ELR (cell line): Measurements from ENCODE around the gene FMNL2.

Source experiments
- DNase-seq: peaks from one replicate; pipeline ENCODE4 v3.0.0-alpha.2; 2015; ENCODE audit warnings: low read depth

The FMNL2 gene

DNA sequence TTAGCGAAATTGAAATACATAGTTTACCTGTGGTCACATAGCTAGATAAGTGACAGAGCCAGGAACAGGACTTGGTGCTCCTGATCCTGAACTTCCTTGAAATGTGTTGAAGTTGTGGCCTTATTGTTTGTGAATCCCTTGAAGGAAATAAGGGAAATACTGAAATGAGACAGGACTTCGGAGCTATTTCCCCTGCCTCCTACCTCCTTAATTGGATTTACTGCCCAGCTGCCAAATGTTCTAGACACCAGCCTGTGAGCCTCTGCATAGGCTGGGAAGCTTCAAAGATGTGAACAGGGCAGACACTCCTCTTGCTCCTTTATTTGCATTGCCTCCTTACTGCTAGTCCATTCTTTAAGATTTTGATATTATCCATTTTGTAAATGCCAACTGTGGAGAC is 247.1 kb downstream of the FMNL2 start:
- no peak for DNase-seq

GRCh38 chr2:152583512-152584229 is 248.7 kb downstream of the FMNL2 start:
- no peak for DNase-seq

DNA sequence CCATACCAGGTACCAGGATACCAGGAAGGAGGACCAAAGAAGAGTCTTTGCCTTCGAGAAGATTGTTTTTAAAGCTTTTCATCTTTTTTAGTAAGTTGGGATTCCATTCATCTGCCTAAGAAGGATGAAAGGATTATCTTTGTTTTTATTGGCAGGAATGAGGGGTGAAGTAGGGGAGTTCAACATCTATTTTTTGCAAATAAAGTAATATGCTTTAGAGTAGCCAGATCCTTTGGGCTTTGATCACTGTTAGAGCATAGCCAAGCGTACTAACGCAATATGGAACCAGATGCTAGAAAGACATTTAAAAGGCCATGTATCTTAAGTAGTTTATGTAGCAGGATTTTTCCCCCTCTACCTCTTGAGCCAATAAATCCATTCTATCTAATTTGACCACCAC is 249.3 kb downstream of the FMNL2 start:
- DNase-seq = no peak

DNA sequence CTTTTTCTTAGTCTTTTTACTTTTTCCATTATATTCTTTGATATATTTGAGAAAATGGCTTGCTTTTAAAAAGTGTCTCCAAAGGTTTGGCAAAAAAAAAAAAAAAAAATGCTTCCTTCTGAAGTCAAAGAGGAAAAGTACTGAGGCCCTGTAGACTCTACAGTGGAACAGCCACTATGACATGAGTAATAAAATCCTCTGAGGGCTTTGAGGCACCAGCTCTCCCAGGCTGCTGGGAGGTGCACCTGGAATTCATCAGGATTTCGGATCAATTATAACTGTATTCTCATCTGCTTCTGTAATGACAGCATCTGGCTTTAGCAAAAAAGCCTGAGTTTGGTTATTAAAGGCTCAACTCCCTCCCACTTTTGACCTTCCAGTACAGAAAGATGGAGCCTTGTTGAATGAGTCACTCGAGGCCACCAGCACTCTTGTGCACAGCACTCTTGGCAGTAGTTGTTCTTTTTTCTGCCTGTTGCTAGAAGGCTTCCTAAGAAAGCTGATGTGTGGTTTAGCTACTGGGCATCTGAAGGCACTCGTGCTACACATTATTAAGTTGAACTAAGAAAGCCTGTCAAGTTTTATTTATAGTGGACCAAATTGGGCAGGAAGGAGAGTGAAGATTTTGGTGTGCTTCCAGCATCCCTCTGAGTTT is 251.0 kb downstream of the FMNL2 start:
- peak; percentile 84 for DNase-seq

DNA sequence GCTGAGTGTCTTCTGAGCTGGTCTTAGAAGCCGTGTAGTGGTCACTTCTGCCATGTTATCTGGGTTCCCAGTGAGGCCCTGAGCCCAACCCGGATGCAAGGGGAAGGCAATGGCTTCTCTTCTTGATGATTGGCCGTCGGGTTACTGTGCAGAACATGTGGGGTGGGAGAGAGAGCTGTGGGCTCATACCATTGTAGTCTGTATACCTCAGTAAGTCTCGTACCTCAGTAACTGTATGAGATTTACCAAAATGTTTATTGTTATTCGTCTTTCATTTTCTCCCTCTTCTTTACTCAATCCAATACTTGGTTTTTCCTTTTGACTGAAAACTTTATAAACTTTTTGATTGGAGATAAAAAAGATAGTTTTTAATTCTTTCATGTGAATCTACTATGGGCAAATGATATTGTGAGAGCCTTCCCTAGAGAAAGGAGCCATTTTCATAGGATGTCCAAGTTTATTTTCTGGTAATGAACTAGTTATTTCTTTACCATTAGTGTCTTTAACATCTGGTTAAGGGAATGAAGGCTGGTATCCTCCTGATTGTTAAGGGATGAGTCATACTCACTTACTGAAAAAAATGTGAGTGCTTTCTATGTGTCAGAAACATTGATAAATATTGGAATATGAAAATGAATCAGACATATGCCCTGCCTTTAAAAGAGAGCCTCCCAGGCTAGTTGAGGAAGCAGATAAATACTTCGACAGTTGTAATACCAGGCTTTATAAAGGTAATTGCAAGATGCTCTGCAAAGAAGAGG is 252.4 kb downstream of the FMNL2 start:
- DNase-seq = peak; percentile 85

DNA sequence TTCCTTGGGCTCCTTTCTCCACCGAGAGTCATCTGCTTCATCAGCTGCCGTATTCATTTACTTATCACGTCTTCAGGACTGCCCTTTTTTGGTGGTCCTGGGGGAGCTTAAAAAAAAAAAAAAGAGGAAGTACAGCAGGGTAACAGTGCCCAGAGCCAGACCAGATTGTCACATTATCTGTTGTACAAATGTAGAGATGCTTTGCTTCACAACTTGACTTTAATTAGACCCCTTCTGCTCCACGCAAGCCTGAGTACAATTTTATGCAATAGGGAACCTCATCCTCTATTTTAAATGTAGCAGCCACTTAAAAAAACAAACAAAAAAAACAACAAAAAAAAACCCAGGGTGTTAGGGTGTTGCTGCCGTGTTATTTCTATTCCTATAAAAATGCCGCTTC is 254.0 kb downstream of the FMNL2 start:
- DNase-seq = no peak

- DNase-seq = no peak
Observed at GRCh38 chr2:152594022-152594766, 259.2 kb downstream of the FMNL2 start.

DNA sequence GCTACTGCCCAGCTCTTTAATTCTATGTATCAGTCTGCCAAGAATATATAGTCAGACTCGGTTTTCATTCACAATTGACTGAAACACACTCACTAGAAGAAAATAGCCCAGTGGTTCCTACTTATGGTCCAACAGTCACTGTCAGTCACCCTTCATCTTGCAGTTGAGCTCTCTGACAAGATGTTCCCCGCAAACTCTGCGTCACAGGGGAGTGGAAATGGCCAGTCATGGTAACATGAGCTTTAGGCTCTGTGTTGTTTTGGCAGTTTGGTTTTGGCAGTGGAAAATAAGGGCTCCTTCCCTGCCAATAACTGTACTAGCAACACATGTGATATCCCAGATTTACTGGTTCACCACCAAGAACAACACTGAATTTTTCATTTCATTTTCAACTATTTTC is 259.8 kb downstream of the FMNL2 start:
- DNase-seq = no peak

- peak; percentile 74 for DNase-seq
Observed at GRCh38 chr2:152598975-152599759, 264.2 kb downstream of the FMNL2 start.

DNA sequence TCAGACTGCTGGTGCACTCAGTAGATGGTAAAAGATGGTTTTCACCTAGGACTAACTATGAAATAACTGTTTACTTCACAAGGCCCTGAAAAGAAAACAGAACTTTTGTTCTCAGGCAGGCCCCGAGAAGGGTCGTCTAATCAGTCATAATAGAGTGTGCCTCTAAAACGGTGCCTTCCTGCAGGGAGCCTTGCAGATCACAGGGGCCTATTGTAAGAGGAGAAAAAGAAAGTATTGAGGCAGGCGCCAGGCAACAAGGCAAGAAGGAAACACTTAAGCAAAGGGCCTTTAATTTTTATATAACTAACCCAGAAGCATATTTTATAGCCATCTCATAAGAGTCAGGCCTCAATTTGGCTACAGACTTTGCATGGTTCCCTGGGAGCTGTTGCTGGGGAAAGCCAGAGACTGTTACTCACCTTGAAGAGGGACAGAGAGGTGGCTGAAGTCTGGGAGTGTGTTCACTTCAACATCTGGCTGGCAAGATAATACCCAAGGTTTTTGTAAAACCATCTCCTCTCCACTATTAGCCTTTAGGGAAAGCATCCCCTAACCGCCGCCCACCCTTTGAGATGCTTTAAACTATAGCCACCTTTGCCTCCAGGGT is 265.2 kb downstream of the FMNL2 start:
- no peak for DNase-seq

DNA sequence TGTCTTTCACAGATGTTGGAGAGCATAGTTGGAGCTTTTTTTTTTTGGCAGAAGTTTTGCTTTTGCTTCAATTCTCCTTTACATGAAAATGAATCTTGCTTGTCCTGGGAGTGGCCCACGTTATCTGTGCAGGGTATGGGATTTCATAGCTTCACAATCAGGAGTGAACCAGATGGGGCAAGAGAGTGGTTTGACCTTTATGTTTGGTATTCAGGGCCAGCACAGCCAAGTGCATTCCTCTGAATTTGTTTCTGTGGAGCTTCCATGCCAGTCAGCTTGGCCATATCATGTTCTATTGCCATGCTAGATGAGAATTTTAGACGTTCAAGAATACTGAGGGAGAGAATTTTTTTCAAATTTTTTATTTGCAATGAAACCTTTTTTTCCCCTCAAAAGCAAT is 265.7 kb downstream of the FMNL2 start:
- DNase-seq = no peak

DNA sequence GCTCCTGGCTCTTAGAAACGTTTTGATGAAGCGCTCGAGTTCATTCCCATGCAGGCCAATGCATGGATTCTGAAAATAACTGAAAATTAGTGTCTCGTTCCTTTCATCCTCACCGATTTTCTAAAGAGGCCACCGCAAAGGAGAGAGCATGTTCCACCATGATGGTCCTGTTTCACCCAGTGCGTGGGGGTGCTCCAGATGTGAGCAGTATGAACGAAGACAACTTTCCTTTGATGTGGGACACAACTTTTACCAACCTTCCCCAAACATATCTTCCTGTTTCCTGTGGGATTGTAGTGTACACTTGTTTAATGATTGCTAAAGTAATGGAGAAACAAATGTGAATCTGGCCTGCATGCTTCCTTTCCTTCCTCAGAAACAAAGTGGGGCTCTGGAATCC is 267.8 kb downstream of the FMNL2 start:
- no peak for DNase-seq

- no peak for DNase-seq
Observed at GRCh38 chr2:152603166-152603565, 268.2 kb downstream of the FMNL2 start.

- DNase-seq = no peak
Observed at GRCh38 chr2:152606081-152606480, 271.1 kb downstream of the FMNL2 start.

GRCh38 chr2:152606941-152607340 is 272.0 kb downstream of the FMNL2 start:
- no peak for DNase-seq

GRCh38 chr2:152607793-152608300 is 272.9 kb downstream of the FMNL2 start:
- no peak for DNase-seq

DNA sequence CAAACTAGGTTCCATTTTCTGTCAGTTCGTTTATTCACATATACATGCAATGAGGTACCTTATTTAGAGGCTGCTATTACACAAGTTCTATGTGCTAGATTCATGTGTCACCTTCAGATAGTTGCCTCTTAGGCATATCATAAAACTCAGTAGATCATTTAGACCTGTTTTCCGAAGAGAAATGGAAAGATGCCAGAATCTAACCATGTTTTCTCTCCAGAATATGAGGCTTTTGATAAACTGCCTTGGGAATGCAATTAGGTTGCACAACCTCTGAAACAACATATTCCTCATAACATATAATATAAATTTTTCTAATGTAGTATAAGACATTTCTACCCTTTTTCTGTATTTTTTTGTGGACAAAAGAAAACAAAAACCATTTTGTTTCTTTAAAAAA is 274.2 kb downstream of the FMNL2 start:
- no peak for DNase-seq

DNA sequence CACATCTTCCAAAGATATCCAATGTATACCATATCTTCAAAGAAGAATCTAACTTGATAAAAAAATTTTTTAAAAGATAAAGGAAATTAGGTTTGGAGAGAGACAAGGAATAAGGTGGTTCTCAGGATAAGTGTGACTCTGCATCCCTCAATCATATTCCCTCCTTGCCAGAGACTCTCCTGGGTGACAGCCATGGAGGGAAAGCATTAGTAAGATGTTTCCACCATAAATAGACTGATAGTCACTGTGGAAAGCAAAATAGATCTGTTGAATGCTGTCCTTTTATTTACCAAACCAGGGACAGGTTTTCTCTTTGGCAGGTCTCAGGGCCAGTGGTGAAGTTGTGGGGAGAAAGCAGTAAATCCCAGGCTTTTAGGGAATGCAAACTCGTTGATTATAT is 274.7 kb downstream of the FMNL2 start:
- no peak for DNase-seq

DNA sequence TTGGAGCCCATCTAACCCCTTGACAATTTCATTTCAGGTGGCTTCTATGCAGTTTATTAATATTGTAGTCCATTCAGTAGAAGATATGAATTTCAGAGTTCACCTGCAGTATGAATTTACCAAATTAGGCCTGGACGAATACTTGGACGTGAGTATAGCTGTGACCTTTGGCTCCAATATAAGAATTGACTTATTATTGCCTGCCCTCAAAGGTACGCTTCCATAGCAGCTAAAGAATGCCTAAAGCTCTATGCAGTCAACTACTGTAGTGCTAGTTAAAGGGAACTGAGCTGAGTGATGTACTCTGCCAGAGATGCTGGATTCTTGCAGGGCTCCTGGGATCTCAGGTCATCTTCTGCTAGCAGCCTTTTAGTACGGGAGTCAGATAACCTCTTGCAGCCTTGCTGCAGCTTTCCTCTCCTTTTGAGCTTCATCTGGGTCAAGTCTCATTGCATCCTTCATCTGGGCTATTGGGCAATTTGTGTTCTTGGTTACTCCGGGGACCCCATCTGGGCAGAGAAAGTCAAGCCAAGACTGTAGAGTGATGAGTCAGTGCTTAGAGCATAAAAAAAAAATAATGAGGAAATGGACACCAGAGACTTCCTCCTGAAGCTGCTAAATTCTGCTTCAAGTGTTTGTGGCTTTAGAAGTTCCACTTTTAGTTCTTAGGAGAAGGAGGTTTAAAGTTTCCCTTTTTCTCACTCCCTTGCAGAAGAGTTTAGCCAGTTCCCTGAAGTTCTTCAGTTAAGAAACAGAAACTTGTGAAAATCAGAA is 276.7 kb downstream of the FMNL2 start:
- DNase-seq = peak; percentile 63

- no peak for DNase-seq
Observed at GRCh38 chr2:152613235-152613634, 278.3 kb downstream of the FMNL2 start.
